Measurements from ENCODE around the gene PKD2. TPM values are rescaled to one million over a fixed set of nuclear protein-coding genes. Genes with fewer than 3 reads are reported as not detected.

PKD2 gene
- total and polyA plus RNA-seq, 10 donors: 3.5 to 23.0 (median 15.5) TPM

DNA sequence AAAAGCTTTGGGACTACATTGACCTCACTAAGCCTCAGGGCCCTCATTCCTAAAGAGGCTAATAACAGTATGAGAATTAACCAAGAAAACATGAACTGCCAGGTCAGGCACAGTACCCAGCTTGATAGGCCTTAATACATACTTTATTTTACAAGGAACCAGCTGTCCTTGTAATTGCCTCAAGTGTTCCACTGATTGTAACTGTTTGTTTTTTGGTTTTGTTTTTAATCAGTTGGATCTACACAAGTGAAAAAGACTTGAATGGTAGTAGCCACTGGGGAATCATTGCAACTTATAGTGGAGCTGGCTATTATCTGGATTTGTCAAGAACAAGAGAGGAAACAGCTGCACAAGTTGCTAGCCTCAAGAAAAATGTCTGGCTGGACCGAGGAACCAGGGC is 35.6 kb downstream of the PKD2 start:
- WGBS, 5 donors: 47 to 75% (median 62%) methylated on average over 1 of the region's 1 CpG

DNA sequence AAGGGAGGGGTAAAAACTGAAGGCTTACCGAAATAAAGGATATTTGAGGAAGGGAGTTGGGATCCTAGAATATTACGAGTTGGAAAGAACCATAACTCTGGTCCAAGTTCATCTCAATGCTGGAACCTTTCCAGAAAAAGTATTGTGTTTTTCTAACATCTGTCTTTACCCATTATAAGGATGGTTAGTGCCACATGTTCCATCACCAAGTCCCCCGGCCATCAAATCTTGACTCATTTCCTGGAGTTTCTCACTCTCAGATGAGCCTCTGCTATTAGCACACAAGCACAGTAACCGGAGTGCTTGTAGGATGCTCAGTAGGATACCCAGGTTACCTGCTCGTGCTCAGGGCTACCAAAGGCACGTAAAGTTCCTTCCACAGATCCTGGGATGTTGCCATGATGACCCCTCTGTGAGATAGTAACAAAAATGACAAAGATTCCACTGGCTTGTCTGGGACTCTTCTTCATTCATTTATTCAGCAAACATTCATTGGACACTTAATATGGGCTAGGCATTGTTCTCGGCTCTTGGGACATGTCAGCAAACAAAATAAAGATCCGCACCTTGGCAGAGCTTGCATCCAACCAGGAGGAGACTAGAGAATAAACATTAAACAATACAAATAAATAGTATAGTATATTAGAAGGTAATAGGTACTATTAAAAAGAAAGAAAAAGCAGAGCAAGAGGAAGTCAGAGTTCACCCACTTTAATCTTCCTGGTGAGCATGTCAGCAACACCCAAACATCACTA is 36.3 kb downstream of the PKD2 start:
- Histone ChIP-seq H3K4me1 (no peaks in the 10 kb centered on the region), H3K36me3 (peaks cover 0 to 99% (median 41%) of the 10 kb centered on the region in 6 donors), H3K27ac (no peak overlapping the region), H3K4me3 (no peak overlapping the region), H3K27me3 (replicated peaks in 1 of 7) (no peaks in the 10 kb centered on the region), H3K9me3 (no peaks in the 10 kb centered on the region)
- intact Hi-C loops (cut with DNase I; ENCODE audit: low total_unique reads): no loop called here
- no peak for TF ChIP-seq POLR2A (IDR thresholded peaks at IDR 0.05)
- TF ChIP-seq, protein P1, sequence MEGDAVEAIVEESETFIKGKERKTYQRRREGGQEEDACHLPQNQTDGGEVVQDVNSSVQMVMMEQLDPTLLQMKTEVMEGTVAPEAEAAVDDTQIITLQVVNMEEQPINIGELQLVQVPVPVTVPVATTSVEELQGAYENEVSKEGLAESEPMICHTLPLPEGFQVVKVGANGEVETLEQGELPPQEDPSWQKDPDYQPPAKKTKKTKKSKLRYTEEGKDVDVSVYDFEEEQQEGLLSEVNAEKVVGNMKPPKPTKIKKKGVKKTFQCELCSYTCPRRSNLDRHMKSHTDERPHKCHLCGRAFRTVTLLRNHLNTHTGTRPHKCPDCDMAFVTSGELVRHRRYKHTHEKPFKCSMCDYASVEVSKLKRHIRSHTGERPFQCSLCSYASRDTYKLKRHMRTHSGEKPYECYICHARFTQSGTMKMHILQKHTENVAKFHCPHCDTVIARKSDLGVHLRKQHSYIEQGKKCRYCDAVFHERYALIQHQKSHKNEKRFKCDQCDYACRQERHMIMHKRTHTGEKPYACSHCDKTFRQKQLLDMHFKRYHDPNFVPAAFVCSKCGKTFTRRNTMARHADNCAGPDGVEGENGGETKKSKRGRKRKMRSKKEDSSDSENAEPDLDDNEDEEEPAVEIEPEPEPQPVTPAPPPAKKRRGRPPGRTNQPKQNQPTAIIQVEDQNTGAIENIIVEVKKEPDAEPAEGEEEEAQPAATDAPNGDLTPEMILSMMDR (IDR thresholded peaks at IDR 0.05 in 8 of 11, conservative IDR thresholded peaks at IDR 0.05 in 3 of 11): no peak
- DNase-seq: no peak
- WGBS, 5 donors: 88 to 93% (median 90%) methylated on average over 8 of the region's 8 CpGs

More for the DNA sequence above, 35.6 kb downstream of the PKD2 start:
- no peak overlapping the region for H3K27ac ChIP-seq
- intact Hi-C loops (cut with DNase I; ENCODE audit: low total_unique reads): no loop called here
- no peaks in the 10 kb centered on the region for H3K27me3 ChIP-seq (replicated peaks in 1 of 7)
- TF ChIP-seq, protein P1 (IDR thresholded peaks at IDR 0.05 in 8 of 11, conservative IDR thresholded peaks at IDR 0.05 in 3 of 11): no peak
- TF ChIP-seq POLR2A (IDR thresholded peaks at IDR 0.05) (no peak), POLR2AphosphoS5 (IDR thresholded peaks at IDR 0.05) (no peak)
- H3K9me3 ChIP-seq: no peaks in the 10 kb centered on the region
- no peak overlapping the region for H3K4me3 ChIP-seq
- H3K4me1 ChIP-seq: no peaks in the 10 kb centered on the region
- no peak for DNase-seq
- peaks cover 0 to 99% (median 46%) of the 10 kb centered on the region in 6 donors for H3K36me3 ChIP-seq

- H3K36me3 ChIP-seq: peaks cover 0 to 88% (median 28%) of the 10 kb centered on the region in 6 donors
- no peak overlapping the region for H3K4me3 ChIP-seq
- no peaks in the 10 kb centered on the region for H3K27me3 ChIP-seq (replicated peaks in 1 of 7)
- H3K4me1 ChIP-seq: no peaks in the 10 kb centered on the region
- intact Hi-C loops (cut with DNase I; ENCODE audit: low total_unique reads): no loop called here
- no peak for TF ChIP-seq POLR2AphosphoS5 (IDR thresholded peaks at IDR 0.05)
- no peak for TF ChIP-seq POLR2A (IDR thresholded peaks at IDR 0.05)
- TF ChIP-seq, protein P1 (IDR thresholded peaks at IDR 0.05 in 8 of 11, conservative IDR thresholded peaks at IDR 0.05 in 3 of 11): no peak
- no peaks in the 10 kb centered on the region for H3K9me3 ChIP-seq
- DNase-seq: no peak
- no peak overlapping the region for H3K27ac ChIP-seq
Measured at GRCh38 chr4:88045021-88045420, 37.6 kb downstream of the PKD2 start.

DNA sequence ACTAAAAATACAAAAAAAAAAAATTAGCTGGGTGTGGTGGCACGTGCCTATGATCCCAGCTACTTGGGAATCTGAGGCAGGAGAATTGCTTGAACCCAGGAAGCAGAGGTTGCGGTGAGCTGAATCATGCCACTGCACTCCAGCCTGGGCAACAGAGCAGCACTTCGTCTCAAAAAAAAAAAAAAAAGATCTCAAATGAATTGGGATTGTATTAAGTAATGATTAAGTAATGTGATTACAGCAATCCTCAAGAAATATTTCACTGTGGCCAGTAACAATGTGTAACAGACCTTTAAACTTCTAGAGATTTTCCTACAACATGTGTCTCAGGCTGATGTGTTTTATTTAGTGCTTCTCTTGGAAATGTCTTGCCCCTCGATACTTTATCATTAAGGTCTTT is 46.8 kb downstream of the PKD2 start:
- WGBS, 5 donors: 78 to 96% (median 87%) methylated on average over 4 of the region's 4 CpGs
- Histone ChIP-seq H3K27ac (no peak overlapping the region), H3K36me3 (peaks cover 0 to 73% (median 8%) of the 10 kb centered on the region in 6 donors), H3K4me3 (no peak overlapping the region), H3K4me1 (no peaks in the 10 kb centered on the region), H3K9me3 (no peaks in the 10 kb centered on the region), H3K27me3 (replicated peaks in 1 of 7) (no peaks in the 10 kb centered on the region)
- TF ChIP-seq, protein P1 (IDR thresholded peaks at IDR 0.05 in 8 of 11, conservative IDR thresholded peaks at IDR 0.05 in 3 of 11): no peak
- TF ChIP-seq POLR2A (IDR thresholded peaks at IDR 0.05): no peak
- no peak for TF ChIP-seq POLR2AphosphoS5 (IDR thresholded peaks at IDR 0.05)
- DNase-seq: no peak
- intact Hi-C loops (cut with DNase I; ENCODE audit: low total_unique reads): no loop called here

Measured in spleen (tissue), 11 donors.